Epithelial cell of proximal tubule (primary cell): ENCODE measurements around the gene NAXD. TPM values are rescaled to one million over a fixed set of nuclear protein-coding genes. Genes with fewer than 3 reads are reported as not detected.

Source experiments
- DNase-seq: peaks from one replicate; pipeline ENCODE4 v3.0.0-alpha.2; 2011; ENCODE audit warnings: low read depth
- H3K4me3 ChIP-seq: 2 replicates; pipeline ENCODE4 v1.5.1; 2011; ENCODE audit warnings: low read depth, mild to moderate bottlenecking, low read length
- total RNA-seq: library from RNA; depleted of rRNA; stranded (reverse); fragments of >200 nt; gene quantifications from 2 replicates; pipeline ENCODE4 v1.2.3, GENCODE V29; 2015
- TF ChIP-seq, protein P1 (sequence below): conservative IDR thresholded peaks from 2 replicates; pipeline ENCODE4 v1.5.1; 2012; ENCODE audit warnings: low read depth, mild to moderate bottlenecking, low read length

The NAXD gene
- total RNA-seq, 1 donor from 2014 or later = 16.7 TPM

DNA sequence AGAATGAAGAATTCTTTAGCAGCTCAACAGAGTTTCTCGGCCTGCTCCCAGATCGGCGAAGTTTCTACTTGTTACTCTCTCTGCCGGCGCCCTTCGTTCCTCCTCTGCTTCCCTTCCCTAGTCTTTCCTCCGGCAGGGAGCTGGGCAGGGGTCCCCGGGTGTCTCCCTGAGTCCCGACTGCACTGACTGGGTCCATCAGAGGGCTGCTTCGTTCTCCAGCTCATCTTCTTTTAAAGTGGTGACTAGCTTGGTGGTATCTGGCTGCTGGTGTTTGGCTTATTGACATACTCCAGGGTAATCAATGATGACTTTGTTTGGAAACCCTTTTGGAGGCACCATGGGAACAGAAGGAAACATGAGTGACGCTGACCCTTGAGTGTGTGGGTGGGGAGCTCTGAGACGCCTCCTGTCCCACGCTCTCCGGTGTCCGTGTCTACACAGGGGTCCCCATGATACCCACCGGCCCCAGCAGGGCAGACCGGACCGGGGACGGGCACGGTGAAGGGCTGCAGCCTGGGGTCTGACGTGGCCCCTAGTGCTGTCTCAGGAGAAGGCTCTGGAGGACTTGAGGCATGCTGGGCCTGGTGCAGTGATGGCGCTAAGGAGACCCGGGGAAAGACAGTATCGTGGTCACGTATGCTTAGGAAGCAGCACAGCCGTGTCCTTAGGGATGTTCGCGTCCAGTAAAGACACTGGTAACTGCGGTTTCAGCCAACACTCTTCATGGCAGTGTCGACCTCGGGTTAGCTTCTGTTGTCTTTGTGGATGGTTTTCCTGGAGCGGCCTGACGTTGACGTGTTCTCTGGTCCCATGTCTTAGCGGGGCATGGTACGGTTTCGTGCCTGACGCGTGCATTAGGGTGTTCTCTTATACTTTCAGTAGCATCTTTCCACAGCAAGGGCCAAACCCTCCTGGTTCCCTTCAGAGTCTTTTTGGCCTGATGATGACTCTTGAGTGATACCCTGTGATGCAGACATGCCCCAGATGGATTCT lies 23.8 kb downstream of the NAXD start:
- TF ChIP-seq, protein P1, sequence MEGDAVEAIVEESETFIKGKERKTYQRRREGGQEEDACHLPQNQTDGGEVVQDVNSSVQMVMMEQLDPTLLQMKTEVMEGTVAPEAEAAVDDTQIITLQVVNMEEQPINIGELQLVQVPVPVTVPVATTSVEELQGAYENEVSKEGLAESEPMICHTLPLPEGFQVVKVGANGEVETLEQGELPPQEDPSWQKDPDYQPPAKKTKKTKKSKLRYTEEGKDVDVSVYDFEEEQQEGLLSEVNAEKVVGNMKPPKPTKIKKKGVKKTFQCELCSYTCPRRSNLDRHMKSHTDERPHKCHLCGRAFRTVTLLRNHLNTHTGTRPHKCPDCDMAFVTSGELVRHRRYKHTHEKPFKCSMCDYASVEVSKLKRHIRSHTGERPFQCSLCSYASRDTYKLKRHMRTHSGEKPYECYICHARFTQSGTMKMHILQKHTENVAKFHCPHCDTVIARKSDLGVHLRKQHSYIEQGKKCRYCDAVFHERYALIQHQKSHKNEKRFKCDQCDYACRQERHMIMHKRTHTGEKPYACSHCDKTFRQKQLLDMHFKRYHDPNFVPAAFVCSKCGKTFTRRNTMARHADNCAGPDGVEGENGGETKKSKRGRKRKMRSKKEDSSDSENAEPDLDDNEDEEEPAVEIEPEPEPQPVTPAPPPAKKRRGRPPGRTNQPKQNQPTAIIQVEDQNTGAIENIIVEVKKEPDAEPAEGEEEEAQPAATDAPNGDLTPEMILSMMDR = no peak

DNA sequence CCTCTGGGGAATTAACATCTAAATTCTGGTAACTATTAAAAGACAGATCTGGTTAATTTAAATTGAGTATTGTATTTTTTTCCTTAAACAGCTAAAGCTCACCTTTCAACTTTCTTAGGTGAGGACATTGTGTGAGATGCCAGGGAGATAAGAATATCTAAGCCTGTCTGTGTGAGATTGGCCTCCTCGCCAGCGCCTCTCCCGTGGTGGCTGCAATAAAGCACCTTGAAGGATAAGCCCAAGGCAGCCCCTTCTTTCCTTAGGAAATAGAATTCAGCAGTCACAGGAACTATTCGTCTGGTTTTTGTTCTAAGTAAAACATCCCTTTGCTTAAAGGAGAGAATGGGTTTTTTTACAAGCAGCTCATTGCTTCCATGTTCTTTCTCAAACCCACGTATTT lies 24.6 kb downstream of the NAXD start:
- no peak overlapping the region for H3K4me3 ChIP-seq
- TF ChIP-seq, protein P1 = no peak
- no peak for DNase-seq

More for the DNA sequence above, 23.8 kb downstream of the NAXD start:
- no peak overlapping the region for H3K4me3 ChIP-seq
- DNase-seq = no peak

DNA sequence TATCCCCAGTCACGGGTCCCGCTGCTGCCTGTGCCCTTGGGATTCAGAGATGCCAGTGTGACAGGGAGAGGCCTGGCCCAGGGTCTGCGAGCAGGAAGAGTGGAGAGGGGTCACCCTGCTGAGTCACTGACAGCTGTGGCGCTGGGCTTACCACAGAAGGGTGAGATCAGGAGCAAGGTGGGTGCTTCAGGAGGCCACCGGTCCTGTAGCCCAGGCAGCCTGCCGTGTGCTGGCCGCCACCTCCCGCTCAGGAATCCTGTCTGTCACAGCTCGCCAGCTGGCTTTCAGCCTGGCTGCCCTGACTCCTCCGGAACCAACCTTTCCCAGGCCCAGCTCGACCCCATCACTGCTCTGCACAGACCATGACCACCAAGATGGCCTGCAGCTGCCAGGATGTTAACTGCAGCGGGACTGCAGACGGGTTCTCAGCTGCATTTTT lies 25.3 kb downstream of the NAXD start:
- TF ChIP-seq, protein P1 = no peak
- no peak for DNase-seq
- no peak overlapping the region for H3K4me3 ChIP-seq

DNA sequence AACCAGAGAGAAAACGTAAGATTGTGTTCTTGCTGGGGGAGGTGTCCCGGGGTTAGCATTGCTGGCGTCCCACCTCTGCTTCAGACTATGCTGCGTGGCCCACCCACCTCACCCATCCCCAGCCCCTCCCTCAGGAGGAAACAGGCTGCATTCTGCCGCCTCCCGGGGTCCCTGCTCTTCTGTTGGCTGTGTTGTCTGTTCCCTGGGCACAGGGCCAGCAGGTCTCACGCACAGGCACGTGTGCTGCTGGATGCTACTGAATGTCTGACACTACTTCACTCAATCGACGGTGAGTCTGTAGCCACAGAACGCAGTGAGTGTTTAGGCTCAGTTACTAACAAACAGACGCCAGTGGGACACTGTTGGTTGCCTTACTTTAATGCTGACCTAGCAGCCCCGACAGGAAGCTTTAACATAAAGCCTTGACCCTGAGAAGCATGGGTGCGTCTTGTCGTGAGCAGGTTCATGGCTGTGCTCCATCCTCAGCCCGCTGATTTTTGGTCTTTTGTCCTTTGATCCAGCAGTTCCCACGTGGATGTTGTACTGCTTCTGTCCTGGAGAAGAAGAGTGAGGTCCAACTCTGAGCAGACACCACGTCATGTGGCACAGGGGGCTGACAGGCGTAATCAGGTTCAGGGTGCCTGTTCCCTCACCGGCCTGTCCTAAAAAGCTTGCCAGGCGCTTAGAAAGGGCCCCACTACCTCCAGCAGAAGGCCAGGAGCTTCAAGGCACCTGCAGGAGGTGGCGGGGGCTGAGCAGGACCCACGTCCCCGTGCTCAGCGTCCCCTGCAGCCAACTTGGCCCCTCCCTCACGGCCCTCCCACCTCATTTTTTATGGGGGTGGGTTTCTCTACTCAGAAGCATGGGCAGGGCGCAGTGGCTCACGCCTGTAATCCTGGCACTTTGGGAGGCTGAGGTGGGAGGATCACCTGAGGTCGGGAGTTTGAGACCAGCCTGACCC lies 26.0 kb downstream of the NAXD start:
- no peak for DNase-seq
- TF ChIP-seq, protein P1 = no peak

DNA sequence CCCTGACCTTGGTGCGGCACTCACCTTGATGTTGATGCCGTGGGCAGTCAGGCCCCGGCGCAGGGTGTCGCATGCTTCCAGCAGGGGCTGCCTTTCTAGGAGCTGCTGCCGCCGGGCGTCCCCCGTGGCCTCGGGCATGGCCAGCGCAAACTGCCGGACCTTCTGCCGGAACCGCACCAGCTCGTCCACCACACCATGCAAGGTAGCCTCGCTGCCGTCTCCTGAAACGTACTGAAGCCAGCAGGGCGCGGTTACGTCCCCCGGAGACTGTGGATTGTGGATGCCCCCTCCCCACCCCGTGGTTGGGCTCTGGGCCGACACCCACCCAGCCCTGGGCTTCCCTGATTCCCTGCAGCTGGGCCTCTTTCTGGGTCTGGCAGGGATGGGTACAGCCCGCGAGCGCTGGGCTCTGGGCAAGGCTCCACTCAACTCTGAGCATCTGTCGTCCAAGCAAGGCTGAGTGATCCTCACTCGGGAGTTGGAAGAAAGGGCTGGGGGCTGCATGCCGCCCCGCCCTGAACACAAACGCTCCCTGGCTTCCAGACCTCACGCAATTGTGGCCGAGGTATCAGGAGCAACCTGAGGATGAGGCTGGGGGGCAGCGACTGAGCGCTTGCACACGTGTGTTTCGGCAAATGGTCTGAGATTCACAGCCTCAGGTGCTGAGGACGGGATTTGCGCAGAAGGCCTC lies 27.1 kb downstream of the NAXD start:
- DNase-seq = no peak
- no peak overlapping the region for H3K4me3 ChIP-seq
- TF ChIP-seq, protein P1 = no peak

More for the DNA sequence above, 26.0 kb downstream of the NAXD start:
- no peak overlapping the region for H3K4me3 ChIP-seq

DNA sequence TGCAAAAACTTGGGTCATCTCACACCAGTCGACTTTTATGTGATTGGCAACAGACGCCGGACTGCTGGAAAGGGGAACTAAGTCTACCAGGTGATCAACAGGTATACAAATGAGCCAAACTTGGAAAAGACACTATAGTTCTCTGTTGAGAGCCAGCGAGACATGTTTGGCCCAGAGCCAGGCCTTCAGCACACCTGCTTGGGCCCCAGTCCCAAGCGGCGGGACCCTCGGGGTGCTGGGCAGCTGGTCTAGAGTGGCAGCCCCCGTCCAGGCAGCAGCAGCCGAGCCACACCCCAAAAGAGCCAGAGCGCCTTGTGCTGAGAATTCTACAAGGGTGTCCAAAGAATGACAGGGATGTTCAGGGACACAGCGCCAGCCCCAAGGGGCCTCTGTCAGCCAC lies 28.0 kb downstream of the NAXD start:
- TF ChIP-seq, protein P1 = no peak
- DNase-seq = no peak
- H3K4me3 ChIP-seq = no peak overlapping the region
